NCI-H2227 (cell line): ENCODE measurements around the gene PODN.

ENCODE experiments used
- DNase-seq: peaks from one replicate; lab custom pipeline; 2025; ENCODE audit not compliant: unreplicated experiment; lab: John Stamatoyannopoulos, UW

PODN gene

GRCh38 chr1:53112861-53113260 lies 50.8 kb downstream of the PODN start:
- DNase-seq: no peak

- no peak for DNase-seq
Observed at GRCh38 chr1:53114090-53114489, 52.1 kb downstream of the PODN start.

GRCh38 chr1:53114581-53115400 lies 52.8 kb downstream of the PODN start:
- no peak for DNase-seq

- DNase-seq: peak; percentile 72
Observed at GRCh38 chr1:53115403-53116306, 53.6 kb downstream of the PODN start.

GRCh38 chr1:53116307-53116810 lies 54.3 kb downstream of the PODN start:
- no peak for DNase-seq

- DNase-seq: no peak
Observed at GRCh38 chr1:53116933-53117600, 55.1 kb downstream of the PODN start.

- DNase-seq: no peak
Observed at GRCh38 chr1:53117836-53118235, 55.8 kb downstream of the PODN start.

GRCh38 chr1:53120659-53121058 lies 58.6 kb downstream of the PODN start:
- no peak for DNase-seq

- DNase-seq: peak; percentile 19
Observed at GRCh38 chr1:53121319-53122172, 59.5 kb downstream of the PODN start.

- no peak for DNase-seq
Observed at GRCh38 chr1:53122201-53122885, 60.3 kb downstream of the PODN start.

GRCh38 chr1:53122961-53123413 lies 61.0 kb downstream of the PODN start:
- DNase-seq: no peak

GRCh38 chr1:53123453-53124140 lies 61.6 kb downstream of the PODN start:
- DNase-seq: no peak

GRCh38 chr1:53125122-53125521 lies 63.1 kb downstream of the PODN start:
- no peak for DNase-seq

GRCh38 chr1:53125623-53126360 lies 63.8 kb downstream of the PODN start:
- no peak for DNase-seq

GRCh38 chr1:53126495-53126894 lies 64.5 kb downstream of the PODN start:
- no peak for DNase-seq

- no peak for DNase-seq
Observed at GRCh38 chr1:53127546-53127945, 65.5 kb downstream of the PODN start.

- DNase-seq: no peak
Observed at GRCh38 chr1:53128401-53128800, 66.4 kb downstream of the PODN start.

- no peak for DNase-seq
Observed at GRCh38 chr1:53129891-53130597, 68.0 kb downstream of the PODN start.
